GM23338 (cell line): Measurements from ENCODE around the gene SIN3B.

Experiments used
- CREB1 ChIP-seq: fragments of 250-450 bp; sonication (Bioruptor Pico); IDR thresholded peaks from 2 replicates; pipeline ENCODE4 v1.5.0; 2020; ENCODE audit warnings: low read depth, mild to moderate bottlenecking, moderate library complexity
- CTCF ChIP-seq, 2 experiments: fragments of 200-600 bp in 1 of 2; sonication (generic) in 1 of 2; conservative IDR thresholded peaks; 2 replicates each; pipeline versions ENCODE4 v1.5.1 to v1.6.1; 2016 to 2017; ENCODE audit warnings: antibody characterized with exemption in 2 of 2, low read depth in 2 of 2, mild to moderate bottlenecking in 2 of 2, moderate library complexity in 1 of 2
- ETS1 ChIP-seq: IDR thresholded peaks from 2 replicates; pipeline ENCODE4 v1.6.1; 2016; ENCODE audit warnings: antibody characterized with exemption
- EZH2 ChIP-seq: fragments of 200-600 bp; sonication (generic); IDR thresholded peaks from one replicate; pipeline ENCODE4 v1.8.0; 2017; ENCODE audit warnings: antibody characterized with exemption, mild to moderate bottlenecking, low read depth; ENCODE audit not compliant: unreplicated experiment
- EZH2phosphoT487 ChIP-seq: fragments of 200-600 bp; sonication (generic); IDR thresholded peaks from one replicate; pipeline ENCODE4 v1.8.1; 2018; ENCODE audit warnings: antibody characterized with exemption; ENCODE audit not compliant: unreplicated experiment
- JUNB ChIP-seq: IDR thresholded peaks from one replicate; pipeline ENCODE4 v1.6.1; 2016; ENCODE audit warnings: antibody characterized with exemption; ENCODE audit not compliant: unreplicated experiment
- POLR2AphosphoS5 ChIP-seq: IDR thresholded peaks from 2 replicates; pipeline ENCODE4 v1.6.1; 2016; ENCODE audit warnings: antibody characterized with exemption, low read depth
- REST ChIP-seq: IDR thresholded peaks from one replicate; pipeline ENCODE4 v1.6.1; 2018; ENCODE audit warnings: antibody characterized with exemption; ENCODE audit not compliant: unreplicated experiment
- STAT1 ChIP-seq: IDR thresholded peaks from one replicate; pipeline ENCODE4 v1.6.1; 2016; ENCODE audit warnings: antibody characterized with exemption; ENCODE audit not compliant: unreplicated experiment
- ZNF462 ChIP-seq: fragments of 250-450 bp; sonication (Bioruptor Pico); IDR thresholded peaks from 2 replicates; pipeline ENCODE4 v1.5.0; 2020; ENCODE audit warnings: mild to moderate bottlenecking, moderate library complexity

GRCh38 chr19:16799740-16800139 lies 29.5 kb upstream of the SIN3B start:
- no peak for TF ChIP-seq POLR2AphosphoS5
- no peak for TF ChIP-seq EZH2
- no peak for TF ChIP-seq STAT1
- no peak for TF ChIP-seq ETS1
- no peak for TF ChIP-seq CTCF (conservative IDR thresholded peaks at IDR 0.05; ENCODE audit: low read depth in 2 of 2)
- no peak for TF ChIP-seq CREB1 (CRISPR knock-in tag)
- no peak for TF ChIP-seq JUNB
- no peak for TF ChIP-seq REST
- TF ChIP-seq EZH2phosphoT487 = no peak
- TF ChIP-seq ZNF462 (CRISPR knock-in tag) = no peak
